KMS-11 (cell line): ENCODE measurements around the gene VPS37B.
"Not testable (repeated sequence)": the region's sequence is repeated elsewhere in the genome, so short reads cannot be mapped to it uniquely, and the experiment has no call there.

Experiments used
- H2AFZ ChIP-seq: fragments of 200-600 bp; sonication (generic); 2 replicates; pipeline ENCODE4 v1.6.1; 2016; ENCODE audit warnings: antibody characterized with exemption, mixed run types, low read depth
- H3K27ac ChIP-seq: fragments of 200-600 bp; sonication (generic); 2 replicates; pipeline ENCODE4 v1.6.1; 2016; ENCODE audit warnings: mild to moderate bottlenecking, mixed run types
- H3K27me3 ChIP-seq: fragments of 200-600 bp; sonication (generic); 2 replicates; pipeline ENCODE4 v1.6.1; 2017; ENCODE audit warnings: mild to moderate bottlenecking, low read depth, mixed run types, moderate library complexity; ENCODE audit not compliant: insufficient read depth
- H3K36me3 ChIP-seq: fragments of 200-600 bp; sonication (generic); 2 replicates; pipeline ENCODE4 v1.6.1; 2017; ENCODE audit warnings: mild to moderate bottlenecking, mixed run types; ENCODE audit not compliant: insufficient read depth
- H3K4me1 ChIP-seq: fragments of 200-600 bp; sonication (generic); 2 replicates; pipeline ENCODE4 v1.6.1; 2016; ENCODE audit warnings: mild to moderate bottlenecking, low read depth, mixed run types; ENCODE audit not compliant: poor library complexity, severe bottlenecking
- H3K4me2 ChIP-seq: fragments of 200-600 bp; sonication (generic); 2 replicates; pipeline ENCODE4 v1.7.0; 2016; ENCODE audit warnings: mild to moderate bottlenecking, mixed run types
- H3K4me3 ChIP-seq: fragments of 200-600 bp; sonication (generic); IDR thresholded peaks from 2 replicates; pipeline ENCODE4 v1.6.1; 2017; ENCODE audit warnings: low read depth, low read length, mixed read lengths; ENCODE audit not compliant: insufficient read depth
- H3K79me2 ChIP-seq: fragments of 200-600 bp; sonication (generic); 2 replicates; pipeline ENCODE4 v1.6.1; 2016; ENCODE audit warnings: low read depth, mixed run types; ENCODE audit not compliant: insufficient read depth
- H3K9ac ChIP-seq: fragments of 200-600 bp; sonication (generic); 2 replicates; pipeline ENCODE4 v1.6.1; 2016; ENCODE audit warnings: mild to moderate bottlenecking, mixed run types
- H4K20me1 ChIP-seq: fragments of 200-600 bp; sonication (generic); 2 replicates; pipeline ENCODE4 v1.6.1; 2016; ENCODE audit warnings: mild to moderate bottlenecking, mixed run types; ENCODE audit not compliant: insufficient read depth
- TF ChIP-seq, protein P1 (sequence below): fragments of 200-600 bp; sonication (generic); conservative IDR thresholded peaks from 2 replicates; pipeline ENCODE4 v1.6.1; 2017; ENCODE audit warnings: low read depth, mild to moderate bottlenecking, antibody characterized with exemption, low read length, moderate library complexity, mixed read lengths

Gene VPS37B

GRCh38 chr12:122894193-122895121 is 1.5 kb downstream of the VPS37B start:
- no peaks in the 10 kb centered on the region for H3K27me3 ChIP-seq
- peak overlapping the region; percentile 89 for H3K27ac ChIP-seq
- no peak overlapping the region for H3K4me3 ChIP-seq
- H3K36me3 ChIP-seq = no peaks in the 10 kb centered on the region
- TF ChIP-seq, protein P1, sequence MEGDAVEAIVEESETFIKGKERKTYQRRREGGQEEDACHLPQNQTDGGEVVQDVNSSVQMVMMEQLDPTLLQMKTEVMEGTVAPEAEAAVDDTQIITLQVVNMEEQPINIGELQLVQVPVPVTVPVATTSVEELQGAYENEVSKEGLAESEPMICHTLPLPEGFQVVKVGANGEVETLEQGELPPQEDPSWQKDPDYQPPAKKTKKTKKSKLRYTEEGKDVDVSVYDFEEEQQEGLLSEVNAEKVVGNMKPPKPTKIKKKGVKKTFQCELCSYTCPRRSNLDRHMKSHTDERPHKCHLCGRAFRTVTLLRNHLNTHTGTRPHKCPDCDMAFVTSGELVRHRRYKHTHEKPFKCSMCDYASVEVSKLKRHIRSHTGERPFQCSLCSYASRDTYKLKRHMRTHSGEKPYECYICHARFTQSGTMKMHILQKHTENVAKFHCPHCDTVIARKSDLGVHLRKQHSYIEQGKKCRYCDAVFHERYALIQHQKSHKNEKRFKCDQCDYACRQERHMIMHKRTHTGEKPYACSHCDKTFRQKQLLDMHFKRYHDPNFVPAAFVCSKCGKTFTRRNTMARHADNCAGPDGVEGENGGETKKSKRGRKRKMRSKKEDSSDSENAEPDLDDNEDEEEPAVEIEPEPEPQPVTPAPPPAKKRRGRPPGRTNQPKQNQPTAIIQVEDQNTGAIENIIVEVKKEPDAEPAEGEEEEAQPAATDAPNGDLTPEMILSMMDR = no peak
- peak overlapping the region; percentile 60 for H3K4me2 ChIP-seq
- H2AFZ ChIP-seq = no peak overlapping the region
- peaks cover 70% of the 10 kb centered on the region for H3K79me2 ChIP-seq
- H4K20me1 ChIP-seq = no peaks in the 10 kb centered on the region
- H3K4me1 ChIP-seq = peaks cover 78% of the 10 kb centered on the region
- peak overlapping the region; percentile 94 for H3K9ac ChIP-seq

- Histone ChIP-seq H3K79me2 (peaks cover 77% of the 10 kb centered on the region), H3K4me2 (peak overlapping the region; percentile 60), H3K4me1 (peaks cover 78% of the 10 kb centered on the region), H4K20me1 (no peaks in the 10 kb centered on the region), H3K27ac (peak overlapping the region; percentile 89), H3K27me3 (no peaks in the 10 kb centered on the region), H3K4me3 (no peak overlapping the region), H3K36me3 (no peaks in the 10 kb centered on the region), H2AFZ (no peak overlapping the region), H3K9ac (peak overlapping the region; percentile 94; the same call in 1 of the 2 replicates)
- TF ChIP-seq, protein P1 = no peak
Observed at GRCh38 chr12:122893208-122894153, 2.4 kb downstream of the VPS37B start.

- peak overlapping the region; percentile 60 for H3K4me2 ChIP-seq
- peaks cover 78% of the 10 kb centered on the region for H3K4me1 ChIP-seq
- H3K4me3 ChIP-seq, H4K20me1 ChIP-seq, H3K27me3 ChIP-seq, H2AFZ ChIP-seq, H3K36me3 ChIP-seq: not testable (repeated sequence)
- peak overlapping the region; percentile 89 for H3K27ac ChIP-seq
- H3K79me2 ChIP-seq = peaks cover 77% of the 10 kb centered on the region
- peak overlapping the region; percentile 26; the same call in 1 of the 2 replicates for H3K9ac ChIP-seq
Observed at GRCh38 chr12:122892724-122893123, 3.2 kb downstream of the VPS37B start.

DNA sequence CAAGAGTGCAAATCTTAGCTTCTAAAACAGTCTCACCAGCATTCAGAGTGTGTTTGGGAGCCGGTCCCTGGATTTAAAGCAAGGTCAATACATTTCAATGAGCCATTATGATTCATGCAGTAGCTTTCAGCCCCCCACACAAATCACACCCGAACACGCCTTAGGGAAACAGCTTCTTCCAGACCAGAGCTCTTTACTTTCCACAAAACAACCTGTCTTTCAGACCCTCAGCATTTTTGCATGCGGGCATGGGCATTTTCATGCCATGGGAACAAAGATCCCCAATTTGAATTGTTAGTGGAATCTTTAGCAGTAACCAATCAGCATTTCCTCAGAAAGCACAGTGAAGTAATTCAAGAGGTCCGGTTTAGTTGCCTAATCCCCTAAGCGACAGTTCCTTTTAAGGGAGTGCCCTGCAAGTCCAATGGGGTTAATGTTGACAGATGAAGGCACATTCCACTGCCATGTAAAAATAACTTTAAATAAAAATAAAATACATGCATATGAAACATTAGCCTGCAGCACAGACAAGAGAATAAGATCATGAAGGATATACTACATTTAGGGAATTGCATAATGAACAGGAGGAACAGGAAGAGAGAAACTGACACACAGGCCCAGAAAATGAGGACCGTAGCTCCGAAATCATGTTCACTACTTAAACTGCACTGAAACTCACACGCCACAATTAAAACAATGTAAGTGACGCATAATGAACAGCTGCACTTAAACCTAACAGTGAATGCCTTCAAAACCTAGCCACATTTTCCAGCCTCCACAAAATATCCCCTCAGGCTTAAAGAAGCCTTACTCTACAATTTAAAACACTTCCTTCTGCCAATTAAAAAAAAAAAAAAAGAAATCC is 4.0 kb downstream of the VPS37B start:
- Histone ChIP-seq H3K4me1 (peaks cover 78% of the 10 kb centered on the region), H3K9ac (peak overlapping the region; percentile 26; the same call in 1 of the 2 replicates), H3K27ac (peak overlapping the region; percentile 89), H3K36me3 (no peaks in the 10 kb centered on the region), H3K4me3 (no peak overlapping the region), H3K79me2 (peaks cover 81% of the 10 kb centered on the region), H2AFZ (no peak overlapping the region), H4K20me1 (no peaks in the 10 kb centered on the region), H3K4me2 (peak overlapping the region; percentile 60), H3K27me3 (no peaks in the 10 kb centered on the region)
- TF ChIP-seq, protein P1 = no peak
